HUES64 (cell line): Measurements from ENCODE around the gene GPBAR1.

Source experiments
- H3K27ac ChIP-seq: 2 replicates; pipeline ENCODE4 v1.7.0; 2013; ENCODE audit warnings: low read depth, low read length, inconsistent platforms
- H3K27me3 ChIP-seq: 2 replicates; pipeline ENCODE4 v1.6.1; 2013; ENCODE audit warnings: mild to moderate bottlenecking, low read length; ENCODE audit not compliant: insufficient read depth
- H3K36me3 ChIP-seq: 2 replicates; pipeline ENCODE4 v1.6.1; 2013; ENCODE audit warnings: mild to moderate bottlenecking, low read length; ENCODE audit not compliant: insufficient read depth
- H3K4me1 ChIP-seq: 2 replicates; pipeline ENCODE4 v1.6.1; 2013; ENCODE audit warnings: mild to moderate bottlenecking, low read length, moderate library complexity; ENCODE audit not compliant: insufficient read depth
- H3K4me3 ChIP-seq: 2 replicates; pipeline ENCODE4 v1.5.1; 2013; ENCODE audit warnings: mild to moderate bottlenecking, low read length, moderate library complexity
- H3K9ac ChIP-seq: 2 replicates; pipeline ENCODE4 v1.6.1; 2013; ENCODE audit warnings: mild to moderate bottlenecking, low read depth, low read length
- H3K9me3 ChIP-seq: 2 replicates; pipeline ENCODE4 v1.6.1; 2013; ENCODE audit warnings: low read depth, low read length; ENCODE audit not compliant: insufficient read depth
- WGBS: fragments of 150-250, 120-280 bp; methylation state at CpG from one replicate; pipeline ENCODE4 v1.1.7; 2013; ENCODE audit warnings: missing lambda C conversion rate; 5-methylcytosine and 5-hydroxymethylcytosine counted together

GPBAR1 gene

GRCh38 chr2:218292048-218293014 is 31.5 kb downstream of the GPBAR1 start, which contains the start of gene TMBIM1:
Gene TMBIM1 (minus strand): TSS chr2:218292503. CDS start chr2:218282141, 10,362 bp downstream.
- Histone ChIP-seq H3K4me3 (peak within 1 kb of the TSS; percentile 69), H3K4me1 (peaks cover 19% of the 10 kb centered on the region), H3K27ac (no peak within 1 kb of the TSS), H3K9ac (peak within 1 kb of the TSS; percentile 73), H3K36me3 (no peaks in the 10 kb centered on the region), H3K9me3 (no peaks in the 10 kb centered on the region), H3K27me3 (no peaks in the 10 kb centered on the region)
- 13% methylated on average over 61 of the region's 63 CpGs for WGBS

GRCh38 chr2:218293715-218294429 is 33.1 kb downstream of the GPBAR1 start:
- Histone ChIP-seq H3K4me3 (no peak overlapping the region), H3K9me3 (no peaks in the 10 kb centered on the region), H3K9ac (no peak overlapping the region), H3K27ac (no peak overlapping the region), H3K4me1 (peaks cover 19% of the 10 kb centered on the region), H3K36me3 (no peaks in the 10 kb centered on the region), H3K27me3 (no peaks in the 10 kb centered on the region)
- WGBS, result 61% methylated on average over 4 of the region's 5 CpGs

DNA sequence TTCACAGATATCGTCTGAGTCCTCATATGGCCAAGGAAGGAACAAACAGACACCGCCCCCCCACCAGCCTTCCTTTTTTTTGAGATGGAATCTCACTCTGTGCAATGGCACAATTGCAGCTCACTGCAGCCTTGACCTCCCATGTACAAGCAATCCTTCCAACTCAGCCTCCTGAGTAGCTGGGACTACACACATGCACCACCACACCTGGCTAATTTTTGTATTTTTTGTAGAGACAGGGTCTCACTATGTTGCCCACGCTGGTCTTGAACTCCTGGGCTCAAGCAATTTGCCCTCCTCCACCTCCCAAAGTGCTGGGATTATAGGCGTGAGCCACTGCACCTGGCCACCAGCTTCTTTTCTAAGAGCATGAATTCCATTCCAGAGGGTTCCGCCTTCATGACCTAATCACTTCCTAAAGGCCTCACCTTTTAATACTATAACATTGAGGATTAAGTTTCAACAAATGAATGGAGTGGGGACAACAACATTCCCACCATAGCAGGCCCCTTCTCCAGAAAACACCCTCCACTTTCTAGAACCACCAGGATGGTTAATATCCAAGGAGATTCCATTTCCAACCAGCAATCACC is 33.7 kb downstream of the GPBAR1 start:
- peaks cover 19% of the 10 kb centered on the region for H3K4me1 ChIP-seq
- no peaks in the 10 kb centered on the region for H3K9me3 ChIP-seq
- no peaks in the 10 kb centered on the region for H3K36me3 ChIP-seq
- H3K9ac ChIP-seq, result no peak overlapping the region
- 92% methylated on average over 5 of the region's 5 CpGs for WGBS
- no peak overlapping the region for H3K27ac ChIP-seq
- H3K27me3 ChIP-seq, result no peaks in the 10 kb centered on the region
- no peak overlapping the region for H3K4me3 ChIP-seq

DNA sequence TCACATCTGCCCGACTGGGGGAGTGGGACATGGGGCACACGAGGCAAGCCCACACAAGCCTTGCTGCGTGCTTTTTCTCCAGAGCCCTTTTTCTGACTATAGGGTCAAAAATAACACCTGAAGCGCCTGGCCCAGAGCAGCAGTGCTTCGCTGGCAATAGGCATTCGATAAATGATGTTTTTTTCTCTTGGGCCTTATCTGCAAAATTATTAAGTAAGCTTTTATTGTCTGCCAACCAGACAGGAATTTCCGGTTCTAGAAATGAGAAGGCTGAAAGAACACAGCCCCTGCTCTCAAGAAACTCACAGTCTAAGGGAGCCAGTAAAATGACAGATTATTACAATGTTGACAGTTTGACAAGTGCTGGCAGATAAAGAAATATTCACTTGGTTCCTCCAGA is 34.2 kb downstream of the GPBAR1 start:
- Histone ChIP-seq H3K9me3 (no peaks in the 10 kb centered on the region), H3K27me3 (no peaks in the 10 kb centered on the region), H3K4me1 (peaks cover 19% of the 10 kb centered on the region), H3K9ac (no peak overlapping the region), H3K4me3 (no peak overlapping the region), H3K27ac (no peak overlapping the region), H3K36me3 (no peaks in the 10 kb centered on the region)
- WGBS, result 86% methylated on average over 7 of the region's 7 CpGs

DNA sequence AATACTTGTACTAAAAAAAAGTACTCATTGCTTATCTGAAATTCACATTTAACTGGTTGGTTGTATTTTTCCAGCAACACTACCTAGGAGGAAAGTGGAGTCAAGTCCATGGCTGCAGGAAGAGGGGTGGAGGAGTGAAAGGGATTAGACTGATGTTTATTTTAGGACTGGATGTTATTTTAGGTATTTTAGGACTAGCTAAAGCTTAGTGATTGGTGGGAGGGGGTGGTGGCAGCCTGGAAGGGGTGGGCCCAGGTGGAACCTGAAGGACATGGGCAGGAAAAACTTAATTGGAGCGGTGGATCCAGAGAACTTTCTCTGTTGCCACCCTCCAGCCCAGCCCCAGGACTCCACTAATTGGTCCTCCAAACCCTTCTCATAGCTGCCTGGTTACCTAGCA is 35.4 kb downstream of the GPBAR1 start:
- H3K9ac ChIP-seq, result no peak overlapping the region
- 97% methylated on average over 1 of the region's 1 CpG for WGBS
- H3K4me1 ChIP-seq, result peaks cover 19% of the 10 kb centered on the region
- H3K27me3 ChIP-seq, result no peaks in the 10 kb centered on the region
- H3K36me3 ChIP-seq, result no peaks in the 10 kb centered on the region
- H3K4me3 ChIP-seq, result no peak overlapping the region
- no peaks in the 10 kb centered on the region for H3K9me3 ChIP-seq
- no peak overlapping the region for H3K27ac ChIP-seq

DNA sequence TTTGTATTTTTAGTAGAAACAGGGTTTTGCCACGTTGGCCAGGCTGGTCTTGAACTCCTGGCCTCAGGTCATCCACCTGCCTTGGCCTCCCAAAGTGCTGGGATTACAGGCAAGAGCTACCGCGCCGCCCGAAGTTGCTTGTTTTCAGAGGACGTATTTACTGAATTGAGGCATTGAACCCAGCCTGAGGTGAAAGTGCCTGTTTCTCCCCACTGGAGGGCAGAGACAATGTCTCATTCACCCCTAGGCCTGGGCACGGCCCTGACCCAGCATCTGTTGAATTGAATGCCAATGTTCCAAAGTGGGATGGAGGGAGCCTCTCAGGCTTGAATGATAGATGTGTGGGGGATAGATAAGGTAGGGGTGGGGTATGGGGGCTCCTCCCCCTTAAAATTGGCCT is 36.0 kb downstream of the GPBAR1 start:
- no peak overlapping the region for H3K27ac ChIP-seq
- H3K9me3 ChIP-seq, result no peaks in the 10 kb centered on the region
- no peak overlapping the region for H3K9ac ChIP-seq
- no peaks in the 10 kb centered on the region for H3K27me3 ChIP-seq
- peaks cover 19% of the 10 kb centered on the region for H3K4me1 ChIP-seq
- 86% methylated on average over 7 of the region's 7 CpGs for WGBS
- no peaks in the 10 kb centered on the region for H3K36me3 ChIP-seq
- H3K4me3 ChIP-seq, result no peak overlapping the region

DNA sequence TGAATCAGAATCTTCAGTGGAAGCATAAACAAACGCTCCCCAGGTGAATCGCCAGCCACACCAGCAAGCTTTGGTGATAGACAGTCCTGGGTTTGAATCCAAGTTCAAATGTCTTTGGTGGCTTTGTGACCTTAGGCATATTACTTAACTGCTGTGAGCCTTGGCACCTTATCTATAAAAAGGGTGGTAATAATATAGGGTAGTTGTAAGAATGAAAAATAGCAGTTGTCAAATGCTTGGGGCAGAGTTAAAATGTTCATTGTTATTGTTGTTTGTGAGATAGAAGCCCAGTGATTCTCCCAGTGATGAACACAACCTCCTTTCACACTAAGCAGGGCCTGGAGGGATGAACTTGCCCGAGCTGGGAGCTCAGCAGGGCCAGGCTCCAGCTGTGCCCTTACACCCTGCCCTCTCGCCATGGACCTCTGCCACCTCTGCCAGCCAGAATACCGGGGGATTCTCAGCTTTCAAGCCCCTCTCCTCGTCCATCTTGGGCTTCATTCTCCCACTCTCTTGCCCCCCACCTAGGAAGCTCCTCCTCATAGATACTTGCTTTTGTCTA is 37.6 kb downstream of the GPBAR1 start:
- Histone ChIP-seq H3K9ac (no peak overlapping the region), H3K27ac (no peak overlapping the region), H3K27me3 (no peaks in the 10 kb centered on the region), H3K36me3 (no peaks in the 10 kb centered on the region), H3K9me3 (no peaks in the 10 kb centered on the region), H3K4me3 (no peak overlapping the region), H3K4me1 (peaks cover 10% of the 10 kb centered on the region; the same call in 1 of the 2 replicates)
- 80% methylated on average over 6 of the region's 6 CpGs for WGBS

DNA sequence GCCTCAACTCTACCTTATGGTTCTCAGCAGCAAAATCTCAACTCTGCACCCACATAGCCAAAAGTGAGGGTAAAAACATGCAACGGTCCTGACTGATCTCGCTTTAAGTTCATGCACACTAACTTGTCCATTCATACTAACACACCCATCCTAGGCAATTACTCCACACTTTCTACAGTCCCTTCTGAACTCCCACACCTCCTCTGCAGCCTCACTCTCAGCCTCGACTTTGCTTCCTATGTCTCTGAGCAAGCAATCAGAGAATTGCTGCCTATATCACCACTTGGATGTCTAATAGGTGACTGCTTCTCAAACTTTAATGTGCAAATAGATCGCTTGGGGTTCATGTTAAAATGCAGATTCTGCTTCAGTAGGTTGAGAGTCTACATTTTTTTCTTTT is 39.3 kb downstream of the GPBAR1 start:
- Histone ChIP-seq H3K4me3 (no peak overlapping the region), H3K9me3 (no peaks in the 10 kb centered on the region), H3K4me1 (peaks cover 2% of the 10 kb centered on the region; the same call in 1 of the 2 replicates), H3K36me3 (no peaks in the 10 kb centered on the region), H3K27ac (no peak overlapping the region), H3K9ac (no peak overlapping the region), H3K27me3 (no peaks in the 10 kb centered on the region)
- WGBS, result 91% methylated on average over 4 of the region's 4 CpGs

GRCh38 chr2:218301176-218301819 is 40.5 kb downstream of the GPBAR1 start:
- WGBS, result 18% methylated on average over 9 of the region's 9 CpGs
- H3K27me3 ChIP-seq, result no peaks in the 10 kb centered on the region
- no peaks in the 10 kb centered on the region for H3K9me3 ChIP-seq
- H3K4me1 ChIP-seq, result no peaks in the 10 kb centered on the region
- H3K36me3 ChIP-seq, result no peaks in the 10 kb centered on the region
- H3K4me3 ChIP-seq, result no peak overlapping the region
- H3K27ac ChIP-seq, result no peak overlapping the region
- no peak overlapping the region for H3K9ac ChIP-seq

DNA sequence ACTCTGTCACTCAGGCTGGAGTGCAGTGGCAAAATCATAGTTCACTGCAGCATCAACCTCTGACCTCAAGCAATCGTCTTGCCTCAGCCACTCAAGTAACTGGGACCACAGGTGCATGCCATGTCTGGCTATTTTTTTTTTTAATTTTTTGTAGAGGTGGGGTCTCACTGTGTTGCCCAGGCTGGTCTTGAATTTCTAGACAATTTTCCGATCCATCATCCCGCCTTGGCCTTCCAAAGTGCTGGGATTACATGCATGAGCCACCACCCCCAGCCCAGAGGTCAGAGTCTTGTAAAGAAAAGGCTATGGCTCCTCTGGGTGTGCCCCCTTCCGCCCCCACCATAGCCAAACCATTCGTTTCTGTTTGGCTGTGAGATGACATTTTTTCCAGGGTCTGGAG is 44.6 kb downstream of the GPBAR1 start:
- Histone ChIP-seq H3K36me3 (no peaks in the 10 kb centered on the region), H3K9me3 (no peaks in the 10 kb centered on the region), H3K9ac (no peak overlapping the region), H3K4me1 (no peaks in the 10 kb centered on the region), H3K27me3 (no peaks in the 10 kb centered on the region), H3K27ac (no peak overlapping the region), H3K4me3 (no peak overlapping the region)
- WGBS, result 88% methylated on average over 5 of the region's 5 CpGs
